ENCODE measurements around the gene ATP8A2. TPM values are rescaled to one million over a fixed set of nuclear protein-coding genes. Genes with fewer than 3 reads are reported as not detected.

The ATP8A2 gene
- polyA plus RNA-seq, 3 donors, result not detected

DNA sequence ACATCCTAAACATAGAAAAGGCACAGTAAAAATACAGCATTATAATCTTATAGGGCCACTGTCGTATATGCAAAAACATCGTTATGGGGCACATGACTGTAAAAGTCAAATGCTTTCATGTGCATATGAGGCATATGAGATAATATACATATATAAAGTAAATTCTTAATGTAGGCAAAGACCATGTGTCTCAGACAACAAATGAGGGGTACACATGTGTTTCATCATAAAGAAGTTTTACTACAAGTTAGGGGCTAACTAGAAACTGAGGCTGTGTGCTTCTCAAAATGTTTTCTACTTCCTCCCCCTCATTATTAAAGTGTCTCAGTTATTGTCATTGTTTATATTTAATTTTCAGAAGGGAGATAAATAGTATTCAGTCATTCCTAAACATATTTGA lies 370.4 kb downstream of the ATP8A2 start:
- Mint-ChIP-seq H3K4me1 (no peaks in the 10 kb centered on the region), H3K9me3 (no peaks in the 10 kb centered on the region)
- WGBS (ENCODE audit: insufficient coverage), result no CpG with 5 or more reads among the region's 2 CpGs

DNA sequence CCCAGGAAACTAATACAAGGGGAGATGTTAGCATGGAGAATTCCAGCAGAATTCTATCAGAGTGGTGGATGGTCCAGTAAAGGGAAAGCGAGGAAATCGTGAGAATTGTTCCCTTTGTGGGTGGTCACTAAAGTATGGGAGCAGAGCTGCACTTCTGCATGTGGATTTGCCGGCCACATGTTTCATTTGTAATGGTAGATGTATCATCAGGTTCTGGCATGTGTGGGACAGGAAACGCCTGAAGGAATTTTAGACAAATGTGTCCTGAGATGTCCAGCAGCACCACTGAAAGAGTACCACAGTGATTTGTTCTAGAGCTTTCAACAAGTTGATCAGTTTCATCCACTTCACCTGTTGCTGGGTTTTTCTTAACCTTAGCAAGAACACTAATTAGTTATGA lies 371.6 kb downstream of the ATP8A2 start:
- Histone ChIP-seq H3K9me3 (replicated peaks in 1 of 2; ENCODE audit: control insufficient read depth in 1 of 2, insufficient read depth in 1 of 2, low read length in 2 of 2) (no peaks in the 10 kb centered on the region), H3K4me2 (replicated peaks; ENCODE audit: extremely low read depth, low read length, poor library complexity, severe bottlenecking) (no peak overlapping the region), H3K4me1 (ENCODE audit: control insufficient read depth in 1 of 2, insufficient read depth in 2 of 2, low read length in 2 of 2) (no peaks in the 10 kb centered on the region), H2AFZ (ENCODE audit: insufficient read depth, low read depth, low read length, poor library complexity, severe bottlenecking) (no peak overlapping the region), H3K27me3 (ENCODE audit: control insufficient read depth in 2 of 2, insufficient read depth in 2 of 2, low read length in 2 of 2) (no peaks in the 10 kb centered on the region), H3K79me2 (ENCODE audit: insufficient read depth, low read length) (no peaks in the 10 kb centered on the region), H4K20me1 (ENCODE audit: insufficient read depth, low read length) (no peaks in the 10 kb centered on the region), H3K36me3 (replicated peaks in 1 of 2; ENCODE audit: control insufficient read depth in 1 of 2, insufficient read depth in 2 of 2, low read length in 2 of 2) (no peaks in the 10 kb centered on the region), H3K4me3 (replicated peaks in 1 of 3; ENCODE audit: low read depth in 2 of 3, low read length in 3 of 3) (no peak overlapping the region), H3K9ac (ENCODE audit: insufficient read depth, low read length, poor library complexity, severe bottlenecking) (no peak overlapping the region), H3K27ac (ENCODE audit: low read depth in 1 of 2, low read length in 2 of 2) (no peak overlapping the region)
- peaks cover 0 to 8% (median 5%) of the 10 kb centered on the region in 3 donors for H3K27me3 Mint-ChIP-seq (ENCODE audit: low read depth in 3 of 3)
- no peaks in the 10 kb centered on the region for H3K9me3 Mint-ChIP-seq
- no peak for DNase-seq
- no peaks in the 10 kb centered on the region for H3K36me3 Mint-ChIP-seq
- intact Hi-C loops (cut with micrococcal nuclease), result no loop called here
- H3K27ac Mint-ChIP-seq, result no peak overlapping the region
- TF ChIP-seq, protein P1, sequence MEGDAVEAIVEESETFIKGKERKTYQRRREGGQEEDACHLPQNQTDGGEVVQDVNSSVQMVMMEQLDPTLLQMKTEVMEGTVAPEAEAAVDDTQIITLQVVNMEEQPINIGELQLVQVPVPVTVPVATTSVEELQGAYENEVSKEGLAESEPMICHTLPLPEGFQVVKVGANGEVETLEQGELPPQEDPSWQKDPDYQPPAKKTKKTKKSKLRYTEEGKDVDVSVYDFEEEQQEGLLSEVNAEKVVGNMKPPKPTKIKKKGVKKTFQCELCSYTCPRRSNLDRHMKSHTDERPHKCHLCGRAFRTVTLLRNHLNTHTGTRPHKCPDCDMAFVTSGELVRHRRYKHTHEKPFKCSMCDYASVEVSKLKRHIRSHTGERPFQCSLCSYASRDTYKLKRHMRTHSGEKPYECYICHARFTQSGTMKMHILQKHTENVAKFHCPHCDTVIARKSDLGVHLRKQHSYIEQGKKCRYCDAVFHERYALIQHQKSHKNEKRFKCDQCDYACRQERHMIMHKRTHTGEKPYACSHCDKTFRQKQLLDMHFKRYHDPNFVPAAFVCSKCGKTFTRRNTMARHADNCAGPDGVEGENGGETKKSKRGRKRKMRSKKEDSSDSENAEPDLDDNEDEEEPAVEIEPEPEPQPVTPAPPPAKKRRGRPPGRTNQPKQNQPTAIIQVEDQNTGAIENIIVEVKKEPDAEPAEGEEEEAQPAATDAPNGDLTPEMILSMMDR (IDR thresholded peaks at IDR 0.05), result no peak
- H3K4me3 Mint-ChIP-seq, result no peak overlapping the region
- WGBS (ENCODE audit: insufficient coverage), result 100% methylated on average over 4 of the region's 4 CpGs
- no peaks in the 10 kb centered on the region for H3K4me1 Mint-ChIP-seq

More for the DNA sequence above, 370.4 kb downstream of the ATP8A2 start:
- intact Hi-C loops (cut with micrococcal nuclease), result no loop called here
- Histone ChIP-seq H3K79me2 (ENCODE audit: insufficient read depth, low read length) (no peaks in the 10 kb centered on the region), H3K27ac (ENCODE audit: low read depth in 1 of 2, low read length in 2 of 2) (no peak overlapping the region), H3K4me1 (ENCODE audit: control insufficient read depth in 1 of 2, insufficient read depth in 2 of 2, low read length in 2 of 2) (no peaks in the 10 kb centered on the region), H3K4me3 (replicated peaks in 1 of 3; ENCODE audit: low read depth in 2 of 3, low read length in 3 of 3) (no peak overlapping the region), H3K9me3 (replicated peaks in 1 of 2; ENCODE audit: control insufficient read depth in 1 of 2, insufficient read depth in 1 of 2, low read length in 2 of 2) (no peaks in the 10 kb centered on the region), H3K27me3 (ENCODE audit: control insufficient read depth in 2 of 2, insufficient read depth in 2 of 2, low read length in 2 of 2) (no peaks in the 10 kb centered on the region), H4K20me1 (ENCODE audit: insufficient read depth, low read length) (no peaks in the 10 kb centered on the region), H3K36me3 (replicated peaks in 1 of 2; ENCODE audit: control insufficient read depth in 1 of 2, insufficient read depth in 2 of 2, low read length in 2 of 2) (no peaks in the 10 kb centered on the region), H3K9ac (ENCODE audit: insufficient read depth, low read length, poor library complexity, severe bottlenecking) (no peak overlapping the region), H2AFZ (ENCODE audit: insufficient read depth, low read depth, low read length, poor library complexity, severe bottlenecking) (no peak overlapping the region), H3K4me2 (replicated peaks; ENCODE audit: extremely low read depth, low read length, poor library complexity, severe bottlenecking) (no peak overlapping the region)
- peaks cover 0 to 6% (median 5%) of the 10 kb centered on the region in 3 donors for H3K27me3 Mint-ChIP-seq (ENCODE audit: low read depth in 3 of 3)
- H3K36me3 Mint-ChIP-seq, result no peaks in the 10 kb centered on the region
- H3K27ac Mint-ChIP-seq, result no peak overlapping the region
- DNase-seq, result no peak
- H3K4me3 Mint-ChIP-seq, result no peak overlapping the region
- TF ChIP-seq, protein P1 (IDR thresholded peaks at IDR 0.05), result no peak

Measured in CD14-positive monocyte (primary cell).